Measurements from ENCODE around the gene ZCCHC9.
"Not testable (repeated sequence)": the region's sequence is repeated elsewhere in the genome, so short reads cannot be mapped to it uniquely, and the experiment has no call there.

The ZCCHC9 gene

GRCh38 chr5:81301271-81302015, at the start of gene ZCCHC9:
Gene ZCCHC9, plus strand, starts transcription at chr5:81301587. Its CDS starts 3,171 bp downstream, at chr5:81304758.
- peak; percentile 92 for DNase-seq
- peak within 1 kb of the TSS; percentile 95 for H3K27ac Mint-ChIP-seq
- H3K36me3 Mint-ChIP-seq (ENCODE audit: low read depth) = peaks cover 52% of the 10 kb centered on the region
- H3K27me3 Mint-ChIP-seq = no peaks in the 10 kb centered on the region
- H3K9me3 Mint-ChIP-seq = no peaks in the 10 kb centered on the region
- peaks cover 65% of the 10 kb centered on the region for H3K4me1 Mint-ChIP-seq (ENCODE audit: low read depth)
- H3K4me3 Mint-ChIP-seq = peak within 1 kb of the TSS; percentile 89

DNA sequence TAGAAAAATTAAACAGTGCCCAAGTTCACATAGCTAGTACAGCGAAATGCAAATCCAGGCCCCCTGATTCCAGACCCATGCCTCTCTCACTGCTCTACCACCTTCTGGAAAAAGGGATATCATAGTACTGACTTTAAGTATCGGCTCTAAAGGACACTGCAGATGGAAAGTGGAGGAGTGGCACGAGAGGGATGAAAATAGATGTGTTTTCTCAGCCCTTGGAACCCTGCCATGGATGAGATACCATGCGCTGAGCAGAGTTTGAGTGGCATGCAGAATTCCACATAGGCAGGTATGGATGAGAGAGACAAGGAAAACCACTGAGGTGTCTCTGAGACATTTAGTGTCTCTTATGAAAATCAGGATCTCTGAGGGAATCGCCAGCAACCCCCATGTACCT, 49.5 kb upstream of the ZCCHC9 start:
- no peaks in the 10 kb centered on the region for H3K9me3 Mint-ChIP-seq
- no peaks in the 10 kb centered on the region for H3K27me3 Mint-ChIP-seq
- H3K4me1 Mint-ChIP-seq (ENCODE audit: low read depth) = peaks cover 3% of the 10 kb centered on the region
- peaks cover 9% of the 10 kb centered on the region for H3K36me3 Mint-ChIP-seq (ENCODE audit: low read depth)
- no peak for DNase-seq
- no peak overlapping the region for H3K27ac Mint-ChIP-seq
- H3K4me3 Mint-ChIP-seq = no peak overlapping the region

- Mint-ChIP-seq H3K9me3 (no peaks in the 10 kb centered on the region), H3K4me1 (ENCODE audit: low read depth) (peaks cover 3% of the 10 kb centered on the region), H3K27me3 (no peaks in the 10 kb centered on the region), H3K36me3 (ENCODE audit: low read depth) (peaks cover 9% of the 10 kb centered on the region), H3K4me3 (no peak overlapping the region), H3K27ac (no peak overlapping the region)
- DNase-seq = no peak
These were observed 48.5 kb upstream of the ZCCHC9 start for GRCh38 chr5:81252904-81253303.

GRCh38 chr5:81253875-81254274, 47.5 kb upstream of the ZCCHC9 start:
- H3K4me1 Mint-ChIP-seq (ENCODE audit: low read depth) = peaks cover 3% of the 10 kb centered on the region
- no peaks in the 10 kb centered on the region for H3K9me3 Mint-ChIP-seq
- peaks cover 12% of the 10 kb centered on the region for H3K36me3 Mint-ChIP-seq (ENCODE audit: low read depth)
- no peak overlapping the region for H3K27ac Mint-ChIP-seq
- no peak for DNase-seq
- H3K27me3 Mint-ChIP-seq = no peaks in the 10 kb centered on the region
- H3K4me3 Mint-ChIP-seq = no peak overlapping the region

- Mint-ChIP-seq H3K27ac (no peak overlapping the region), H3K27me3 (no peaks in the 10 kb centered on the region), H3K9me3 (peaks cover 4% of the 10 kb centered on the region), H3K4me1 (ENCODE audit: low read depth) (peaks cover 3% of the 10 kb centered on the region), H3K36me3 (ENCODE audit: low read depth) (peaks cover 20% of the 10 kb centered on the region), H3K4me3 (no peak overlapping the region)
- DNase-seq = no peak
These were observed 46.4 kb upstream of the ZCCHC9 start for GRCh38 chr5:81254886-81255559.

DNA sequence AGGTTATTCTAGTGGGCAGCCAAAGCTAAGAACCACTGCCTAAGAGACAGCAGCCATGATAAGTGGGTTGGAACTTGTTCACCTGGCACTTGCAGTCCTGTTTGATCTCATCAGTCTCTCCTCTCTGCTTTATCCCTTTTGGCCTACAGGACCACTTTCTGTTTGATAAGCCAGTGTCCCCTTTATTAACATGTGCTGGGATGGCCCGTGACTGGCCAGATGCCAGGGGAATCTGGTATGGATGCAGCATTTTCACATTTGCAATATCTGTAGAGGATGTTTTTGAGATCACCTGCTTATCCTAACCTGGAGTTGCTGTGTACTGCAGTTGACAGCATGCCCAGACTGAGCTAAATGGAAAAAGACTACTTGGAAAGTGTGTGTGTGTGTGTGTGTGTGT, 44.6 kb upstream of the ZCCHC9 start:
- Mint-ChIP-seq H3K27me3 (no peaks in the 10 kb centered on the region), H3K36me3 (ENCODE audit: low read depth) (peaks cover 31% of the 10 kb centered on the region)

DNA sequence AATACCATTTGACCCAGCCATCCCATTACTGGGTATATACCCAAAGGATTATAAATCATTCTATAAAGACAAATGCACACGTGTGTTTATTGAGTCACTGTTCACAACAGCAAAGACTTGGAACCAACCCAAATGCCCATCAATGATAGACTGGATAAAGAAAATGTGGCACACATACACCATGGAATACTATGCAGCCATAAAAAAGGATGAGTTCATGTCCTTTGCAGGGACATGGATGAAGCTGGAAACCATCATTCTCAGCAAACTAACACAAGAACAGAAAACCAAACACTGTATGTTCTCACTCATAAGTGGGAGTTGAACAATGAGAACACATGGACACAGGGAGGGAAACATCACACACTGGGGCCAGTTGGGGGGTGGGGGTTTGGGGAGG, 38.6 kb upstream of the ZCCHC9 start:
- H3K4me1 Mint-ChIP-seq (ENCODE audit: low read depth); H3K4me3 Mint-ChIP-seq; DNase-seq; H3K27me3 Mint-ChIP-seq; H3K27ac Mint-ChIP-seq: not testable (repeated sequence)
- Mint-ChIP-seq H3K36me3 (ENCODE audit: low read depth) (peaks cover 54% of the 10 kb centered on the region), H3K9me3 (peaks cover 31% of the 10 kb centered on the region)

More for the DNA sequence above, 44.6 kb upstream of the ZCCHC9 start:
- Mint-ChIP-seq H3K9me3 (peaks cover 18% of the 10 kb centered on the region), H3K27ac (no peak overlapping the region), H3K4me3 (no peak overlapping the region), H3K4me1 (ENCODE audit: low read depth) (peaks cover 3% of the 10 kb centered on the region)
- no peak for DNase-seq

- no peak overlapping the region for H3K4me3 Mint-ChIP-seq
- peaks cover 26% of the 10 kb centered on the region for H3K9me3 Mint-ChIP-seq
- DNase-seq = no peak
- peaks cover 43% of the 10 kb centered on the region for H3K36me3 Mint-ChIP-seq (ENCODE audit: low read depth)
- peaks cover 8% of the 10 kb centered on the region for H3K4me1 Mint-ChIP-seq (ENCODE audit: low read depth)
- H3K27me3 Mint-ChIP-seq = no peaks in the 10 kb centered on the region
- H3K27ac Mint-ChIP-seq = no peak overlapping the region
These were observed 36.3 kb upstream of the ZCCHC9 start for GRCh38 chr5:81265101-81265500.

- Mint-ChIP-seq H3K36me3 (ENCODE audit: low read depth) (peaks cover 43% of the 10 kb centered on the region), H3K4me3 (no peak overlapping the region), H3K27ac (no peak overlapping the region), H3K4me1 (ENCODE audit: low read depth) (peaks cover 13% of the 10 kb centered on the region), H3K9me3 (peaks cover 18% of the 10 kb centered on the region), H3K27me3 (no peaks in the 10 kb centered on the region)
- DNase-seq = no peak
These were observed 32.7 kb upstream of the ZCCHC9 start for GRCh38 chr5:81268521-81269196.

DNA sequence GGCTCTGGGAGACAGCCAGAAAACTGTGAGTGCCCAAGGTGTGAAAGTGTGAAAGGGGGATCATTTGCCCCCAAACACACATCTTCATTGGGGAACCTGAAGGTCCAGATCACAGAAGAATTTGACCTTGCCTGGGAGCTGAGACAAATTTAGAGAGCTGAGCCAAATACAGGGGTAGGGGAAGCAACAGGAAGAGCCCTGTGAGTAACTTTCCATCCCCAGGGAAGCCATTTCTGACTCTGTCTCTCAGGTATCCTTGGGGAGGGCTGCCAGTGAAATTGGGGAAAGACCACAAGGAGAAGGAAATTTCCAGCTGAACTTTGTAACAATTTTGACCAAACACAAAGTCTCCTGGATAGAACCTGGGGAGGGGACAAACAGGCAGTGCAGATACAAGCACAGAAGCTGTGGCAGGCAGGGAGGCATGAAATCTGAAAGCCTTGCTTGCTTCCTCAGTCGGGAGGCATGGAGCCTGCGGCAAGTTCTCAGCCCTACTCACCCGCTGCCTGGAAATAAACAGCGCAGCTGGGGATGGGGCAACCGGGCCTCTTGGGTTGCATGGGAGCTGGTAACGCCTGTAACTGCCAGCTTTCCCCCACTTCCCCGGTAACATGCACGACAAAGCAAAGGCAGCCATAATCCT, 31.5 kb upstream of the ZCCHC9 start:
- Mint-ChIP-seq H3K27me3 (no peaks in the 10 kb centered on the region), H3K4me1 (ENCODE audit: low read depth) (peaks cover 15% of the 10 kb centered on the region), H3K27ac (no peak overlapping the region), H3K4me3 (no peak overlapping the region), H3K9me3 (peaks cover 24% of the 10 kb centered on the region), H3K36me3 (ENCODE audit: low read depth) (peaks cover 48% of the 10 kb centered on the region)
- DNase-seq = no peak

DNA sequence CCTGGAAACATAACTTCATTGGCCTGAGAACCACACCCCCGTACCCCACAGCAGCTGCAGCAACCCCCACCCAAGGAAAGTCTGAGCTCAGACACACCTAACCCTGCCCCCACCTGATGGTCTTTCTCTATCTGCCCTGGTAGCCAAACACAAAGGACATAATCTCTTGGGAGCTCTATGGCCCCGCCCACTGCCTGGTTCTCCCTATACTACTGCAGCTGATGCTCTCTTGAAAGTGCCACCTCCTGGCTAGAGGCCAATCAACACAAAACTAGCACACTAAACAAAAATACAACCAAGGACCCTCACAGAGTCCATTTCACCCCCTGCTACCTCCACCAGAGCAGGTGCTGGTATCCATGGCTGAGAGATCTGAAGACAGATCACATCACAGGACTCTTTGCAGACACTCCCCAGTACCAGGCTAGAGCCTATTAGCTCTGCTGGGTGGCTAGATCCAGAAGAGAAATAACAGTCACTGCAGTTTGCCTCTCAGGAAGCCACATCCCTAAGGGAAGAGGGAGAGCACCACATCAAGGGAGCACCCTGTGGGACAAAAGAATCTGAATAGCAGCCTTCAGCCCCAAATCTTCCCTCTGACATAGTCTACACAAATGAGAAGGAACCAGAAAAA, 30.9 kb upstream of the ZCCHC9 start:
- H3K9me3 Mint-ChIP-seq = peaks cover 30% of the 10 kb centered on the region
- peaks cover 15% of the 10 kb centered on the region for H3K4me1 Mint-ChIP-seq (ENCODE audit: low read depth)
- H3K27me3 Mint-ChIP-seq, H3K27ac Mint-ChIP-seq, H3K4me3 Mint-ChIP-seq, DNase-seq: not testable (repeated sequence)
- peaks cover 53% of the 10 kb centered on the region for H3K36me3 Mint-ChIP-seq (ENCODE audit: low read depth)

- no peak for DNase-seq
- no peaks in the 10 kb centered on the region for H3K27me3 Mint-ChIP-seq
- H3K4me3 Mint-ChIP-seq = no peak overlapping the region
- H3K27ac Mint-ChIP-seq = no peak overlapping the region
- peaks cover 38% of the 10 kb centered on the region for H3K36me3 Mint-ChIP-seq (ENCODE audit: low read depth)
- no peaks in the 10 kb centered on the region for H3K9me3 Mint-ChIP-seq
- peaks cover 35% of the 10 kb centered on the region for H3K4me1 Mint-ChIP-seq (ENCODE audit: low read depth)
These were observed 17.4 kb upstream of the ZCCHC9 start for GRCh38 chr5:81283976-81284375.

DNA sequence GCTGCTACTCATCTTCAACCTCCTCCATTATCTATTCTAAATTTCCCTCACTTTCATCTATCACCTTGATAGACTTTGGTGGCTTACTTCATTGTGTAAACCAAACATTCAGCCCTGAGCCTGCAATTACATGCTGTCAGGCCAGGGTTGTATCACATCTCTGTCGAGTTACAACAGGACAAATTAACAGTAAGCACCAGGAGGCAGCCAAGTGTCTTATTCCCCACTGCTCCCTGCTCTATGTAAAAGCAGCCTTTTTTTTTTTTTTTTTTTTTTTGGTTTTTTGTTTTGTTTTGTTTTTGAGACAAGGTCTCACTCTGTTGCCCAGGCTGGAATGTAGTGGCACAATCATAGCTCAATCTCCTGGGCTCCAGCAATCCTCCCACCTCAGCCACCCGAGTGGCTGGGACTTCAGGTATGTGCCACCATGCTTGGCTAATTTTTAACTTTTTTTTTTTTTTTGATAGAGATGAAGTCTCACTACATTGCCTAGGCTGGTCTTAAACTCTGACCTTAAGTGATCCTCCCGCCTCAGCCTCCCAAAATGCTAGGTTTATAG, 15.2 kb upstream of the ZCCHC9 start:
- peaks cover 45% of the 10 kb centered on the region for H3K36me3 Mint-ChIP-seq (ENCODE audit: low read depth)
- H3K27ac Mint-ChIP-seq = no peak overlapping the region
- peaks cover 1% of the 10 kb centered on the region for H3K9me3 Mint-ChIP-seq
- no peak for DNase-seq
- no peak overlapping the region for H3K4me3 Mint-ChIP-seq
- H3K27me3 Mint-ChIP-seq = no peaks in the 10 kb centered on the region
- H3K4me1 Mint-ChIP-seq (ENCODE audit: low read depth) = peaks cover 54% of the 10 kb centered on the region

DNA sequence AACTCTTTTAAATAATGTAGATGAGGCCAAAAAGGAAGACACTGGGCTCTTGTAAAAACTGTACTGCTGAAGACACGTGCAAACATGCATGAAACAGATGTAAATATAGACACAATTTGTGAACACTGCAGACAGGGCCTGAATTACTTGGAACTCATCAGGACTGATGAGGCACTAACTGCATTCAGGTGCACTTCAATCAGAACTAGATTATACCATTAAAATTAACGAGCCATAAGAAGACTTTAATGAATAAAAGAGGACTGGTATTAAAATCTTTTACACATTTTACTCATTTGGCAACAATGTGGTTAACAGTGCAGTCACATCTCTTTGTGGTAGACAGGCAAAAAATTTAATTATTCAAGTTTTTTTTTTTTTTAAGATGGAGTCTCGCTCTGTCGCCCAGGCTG, 13.4 kb upstream of the ZCCHC9 start:
- Mint-ChIP-seq H3K27me3 (no peaks in the 10 kb centered on the region), H3K9me3 (peaks cover 11% of the 10 kb centered on the region), H3K4me1 (ENCODE audit: low read depth) (peaks cover 63% of the 10 kb centered on the region), H3K27ac (peak overlapping the region; percentile 69), H3K4me3 (no peak overlapping the region), H3K36me3 (ENCODE audit: low read depth) (peaks cover 55% of the 10 kb centered on the region)
- no peak for DNase-seq

Measured in activated T-cell treated with anti-CD3 and anti-CD28 coated beads, Interleukin-2, amount 50 U/mL, for 24 hours (primary cell).